Superior temporal gyrus (tissue), 1 donor: ENCODE results near the gene SLC13A5.
"Not testable (repeated sequence)": the region's sequence is repeated elsewhere in the genome, so short reads cannot be mapped to it uniquely, and the experiment has no call there.

Experiments
- DNase-seq: peaks from one replicate; pipeline ENCODE4 v3.0.0-alpha.2; 2016; ENCODE audit errors: extremely low spot score

SLC13A5 gene

DNA sequence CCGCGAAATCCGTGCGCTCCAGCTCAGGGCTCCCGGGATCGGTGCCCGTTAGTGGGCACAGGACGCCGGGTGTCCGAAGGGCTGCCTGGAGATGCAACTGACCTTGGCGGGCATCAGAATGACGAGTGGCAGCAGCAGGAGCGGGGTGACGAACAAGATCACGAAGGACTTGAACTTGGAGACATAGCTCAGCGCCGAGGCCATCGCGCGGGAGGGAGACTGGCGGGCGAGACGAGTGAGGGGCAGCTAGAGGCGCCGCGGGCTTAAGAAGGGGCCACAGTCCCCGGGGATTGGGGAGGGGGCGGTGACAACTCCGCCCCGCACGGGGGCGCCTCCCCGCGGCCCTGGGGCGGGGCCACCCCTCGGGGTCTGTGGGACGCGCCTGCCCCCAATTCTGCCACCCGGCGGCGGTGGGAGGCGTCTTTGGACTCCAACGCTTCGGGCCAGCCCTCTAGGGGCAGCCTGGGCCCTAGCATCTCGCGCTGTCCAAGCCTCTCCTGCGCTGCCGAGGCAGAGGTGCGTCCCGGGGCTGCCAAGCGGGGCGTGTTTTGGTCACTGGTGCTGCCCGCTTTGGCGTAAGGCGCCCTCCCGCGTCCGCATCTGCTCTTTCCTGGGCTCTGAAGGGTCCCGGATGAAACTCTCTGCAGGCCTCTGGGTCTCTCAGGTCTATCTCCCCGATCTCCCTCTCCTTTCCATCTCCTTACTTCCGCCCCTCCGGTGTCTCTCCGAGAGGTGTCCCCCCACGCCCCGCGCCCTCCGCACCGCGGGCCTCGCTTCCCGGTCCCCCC is at the start of gene SLC13A5:
SLC13A5 (minus strand) TSS at position 240 of the 788 bp plus-strand sequence; CDS start at position 204, 36 bp downstream.
- no peak for DNase-seq

DNA sequence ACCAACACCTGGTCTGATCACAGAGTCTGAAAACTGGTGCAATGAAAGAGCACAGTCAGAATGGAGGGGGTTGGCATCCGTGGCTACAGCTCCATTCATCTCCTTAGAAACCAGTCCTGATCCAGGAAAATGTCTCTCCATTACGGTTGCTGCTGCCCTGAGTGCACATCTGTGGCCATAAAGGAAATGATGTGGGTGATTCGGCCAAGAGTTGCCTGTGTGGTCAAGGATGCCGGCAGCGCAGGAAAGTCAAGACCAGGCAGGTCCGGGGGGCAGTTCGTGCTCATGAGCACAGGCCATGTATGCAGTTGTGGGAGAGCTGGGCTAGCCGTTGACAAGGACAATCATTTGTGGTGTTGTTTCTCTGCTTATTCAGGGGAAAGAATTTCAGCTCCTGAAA is 48.6 kb upstream of the SLC13A5 start:
- no peak for DNase-seq

DNA sequence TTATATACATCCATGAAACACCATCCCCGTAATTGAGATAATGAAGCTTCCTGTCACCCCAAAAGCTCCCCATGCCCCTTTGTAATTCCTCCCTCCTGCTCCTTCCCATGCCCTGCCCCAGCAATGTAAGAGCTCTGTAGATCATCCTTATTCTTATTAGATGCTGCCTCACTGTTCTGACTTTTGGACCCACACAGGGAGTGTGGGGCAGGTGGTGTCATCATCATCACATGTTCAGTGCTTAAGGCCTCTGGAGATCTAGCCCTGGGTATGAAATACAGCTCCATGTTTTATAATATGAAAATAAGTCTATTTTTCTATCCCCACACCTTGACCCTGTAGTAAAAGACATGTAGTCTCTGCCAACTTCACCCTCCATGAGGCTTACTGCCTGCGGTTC is 44.6 kb upstream of the SLC13A5 start:
- DNase-seq = no peak

DNA sequence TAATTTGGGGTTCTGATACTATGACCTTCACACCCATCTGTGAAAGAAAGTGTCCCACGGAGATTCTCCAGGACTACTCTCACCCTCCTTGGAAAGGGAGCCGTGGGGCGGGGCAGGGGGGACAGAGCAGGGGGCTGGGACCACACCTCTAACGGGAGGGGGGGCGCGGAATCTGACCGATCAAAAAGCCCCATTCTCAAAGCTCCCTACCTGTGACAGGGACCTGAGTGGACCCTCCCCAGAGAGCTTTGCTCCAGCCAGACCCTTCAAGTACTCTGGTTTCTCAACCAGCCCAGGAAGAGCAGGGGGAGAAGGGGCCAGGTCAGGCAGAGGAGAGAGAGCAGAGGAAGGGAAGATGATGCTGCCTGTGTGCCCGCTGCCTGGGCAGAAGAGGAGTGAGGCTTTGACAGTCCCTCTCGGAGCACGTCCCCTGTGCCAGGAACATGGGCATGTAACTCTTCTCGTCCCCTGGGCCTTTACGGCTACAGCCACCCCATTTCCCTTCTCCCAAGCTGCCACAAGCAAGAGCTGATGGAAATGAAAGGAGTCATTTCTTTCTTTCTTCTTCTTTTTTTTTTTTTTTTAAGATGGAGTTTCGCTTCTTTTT is 43.4 kb upstream of the SLC13A5 start:
- no peak for DNase-seq

DNA sequence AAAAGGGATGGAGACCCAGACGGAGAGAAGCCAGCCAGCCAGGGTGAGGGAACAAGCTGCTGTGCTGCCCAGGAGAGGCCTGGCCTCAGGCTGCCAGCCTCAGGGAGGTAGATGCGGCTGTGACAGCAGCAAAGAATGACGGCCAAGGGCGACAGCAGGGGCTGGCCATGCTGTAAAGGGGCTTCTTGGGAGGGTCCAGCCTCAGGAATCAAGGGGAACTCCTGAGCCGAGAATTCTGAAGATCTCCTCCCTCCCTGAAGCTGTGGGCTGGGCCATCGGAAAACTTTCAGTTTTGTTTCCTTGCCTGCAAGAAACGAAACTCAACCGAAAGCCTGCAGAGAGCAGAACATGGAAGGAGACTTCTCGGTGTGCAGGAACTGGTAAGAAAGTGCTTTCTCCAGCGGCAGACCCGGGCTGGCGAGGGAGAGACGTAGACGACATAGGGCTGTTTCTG is 42.6 kb upstream of the SLC13A5 start, which contains the start of gene XAF1:
XAF1 (plus strand) TSS at position 316 of the 454 bp plus-strand sequence; CDS start at position 349, 33 bp downstream.
- peak; percentile 31 for DNase-seq

DNA sequence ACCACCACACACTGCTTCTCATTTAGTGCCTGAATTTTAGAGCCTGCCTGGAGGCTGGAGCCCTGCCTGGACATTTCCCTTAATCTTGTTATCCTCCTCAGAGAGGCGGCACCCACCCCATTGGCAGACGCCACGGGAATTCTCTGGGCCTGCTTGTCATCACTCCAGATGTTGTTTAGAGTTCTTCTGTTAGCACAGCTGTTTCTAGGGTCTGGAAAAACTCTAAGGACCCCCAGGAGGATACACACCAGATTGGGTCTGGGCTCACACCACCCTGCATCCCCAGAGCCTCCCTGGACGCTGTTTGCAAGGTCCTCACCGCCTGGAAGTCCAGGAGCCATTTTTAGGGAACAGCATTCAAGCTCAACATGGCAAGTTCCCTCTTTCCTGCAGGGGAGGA is 42.1 kb upstream of the SLC13A5 start:
- no peak for DNase-seq

DNA sequence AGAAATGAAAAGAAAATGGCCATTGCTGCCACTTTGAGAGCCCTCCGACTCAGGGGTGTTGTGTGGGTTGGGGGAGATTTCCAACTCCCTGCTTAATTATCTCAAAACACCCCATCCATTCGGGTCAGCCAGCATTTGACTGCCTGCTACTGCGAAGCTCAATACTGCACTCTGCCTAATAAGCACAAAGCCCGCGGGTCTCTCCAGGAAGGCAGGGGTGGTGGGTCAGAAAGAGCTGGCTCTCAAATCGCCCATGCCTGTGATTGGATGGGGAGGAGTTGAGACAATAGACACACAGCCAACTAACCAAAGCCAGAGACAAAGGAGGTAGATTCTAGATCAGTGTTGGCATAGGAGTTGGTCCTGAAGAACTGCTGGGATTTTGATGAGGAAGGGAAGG is 40.4 kb upstream of the SLC13A5 start:
- DNase-seq = no peak

DNA sequence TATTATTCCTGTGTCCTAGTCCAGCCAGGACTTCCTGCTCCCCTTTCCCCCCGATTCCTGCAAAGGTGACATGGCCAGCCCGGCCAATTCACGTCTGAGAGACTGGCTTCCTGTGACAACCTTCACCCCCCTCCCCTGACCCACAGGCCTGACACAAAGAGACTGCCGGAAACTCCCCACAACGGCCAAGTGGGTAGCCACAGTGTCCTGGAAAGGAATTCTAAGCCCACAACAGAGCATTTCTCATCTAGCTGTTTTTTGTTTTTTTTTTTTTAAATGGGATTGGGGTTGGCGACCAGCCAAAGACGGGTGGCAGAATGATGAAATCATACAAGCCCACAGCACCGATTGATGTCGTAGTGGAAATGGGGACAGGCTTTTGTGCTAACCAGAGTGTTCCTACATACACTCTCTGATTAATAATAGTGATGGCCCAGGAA is 39.9 kb upstream of the SLC13A5 start:
- DNase-seq = no peak

DNA sequence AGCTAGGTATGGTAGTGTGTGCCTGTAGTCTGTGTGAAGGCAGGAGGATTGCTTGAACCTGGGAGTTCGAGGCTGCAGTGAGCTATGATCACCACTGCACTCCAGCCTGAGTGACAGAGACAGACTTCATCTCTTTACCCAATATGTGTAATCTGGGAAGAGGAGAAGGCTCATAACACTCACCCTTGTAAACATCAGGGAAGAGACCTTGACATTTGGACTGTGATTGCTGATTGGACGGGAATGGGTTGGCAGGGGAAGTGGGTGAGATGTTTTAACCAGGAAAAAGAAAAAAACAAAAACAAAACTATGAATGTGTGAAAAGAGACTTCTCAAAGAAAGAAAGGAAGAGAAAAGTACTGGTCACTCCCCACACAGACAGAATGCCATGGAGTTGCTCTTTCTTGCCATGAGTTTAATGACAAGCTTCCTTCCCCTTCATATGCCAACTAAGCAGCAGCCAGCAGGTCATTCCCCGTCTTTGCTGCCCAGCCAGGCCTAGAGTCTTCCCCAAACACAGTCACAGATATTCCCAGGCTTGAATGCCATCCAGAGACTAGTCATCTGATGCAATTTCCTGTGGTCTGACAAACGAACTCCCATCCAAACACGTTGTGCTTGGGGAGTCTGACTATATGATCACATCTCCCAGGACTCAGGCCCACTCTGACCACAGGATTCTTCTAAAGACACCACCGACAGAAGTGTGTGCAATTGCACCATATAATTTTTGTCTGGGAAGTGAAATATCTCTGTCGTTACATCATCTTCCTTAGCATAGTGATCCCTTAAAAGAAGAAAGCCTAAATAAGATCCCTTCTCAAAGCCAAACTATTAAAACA is 39.1 kb upstream of the SLC13A5 start:
- peak; percentile 9 for DNase-seq

DNA sequence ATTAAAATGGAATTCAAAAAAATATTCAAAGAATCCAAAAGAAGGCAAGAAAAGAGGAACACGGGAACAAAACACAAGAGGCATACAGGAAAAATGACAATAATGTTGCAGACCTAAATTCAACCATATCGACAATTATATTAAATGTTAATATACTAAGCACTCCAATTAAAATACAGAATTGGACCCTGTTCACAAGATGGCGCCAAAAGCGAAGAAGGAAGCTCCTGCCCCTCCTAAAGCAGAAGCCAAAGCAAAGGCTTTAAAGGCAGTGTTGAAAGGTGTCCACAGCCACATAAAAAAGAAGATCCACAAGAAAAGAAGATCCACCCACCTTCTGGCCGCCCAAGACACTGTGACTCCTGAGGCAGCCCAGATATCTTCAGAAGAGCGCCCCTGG is 36.4 kb upstream of the SLC13A5 start:
- DNase-seq = no peak

DNA sequence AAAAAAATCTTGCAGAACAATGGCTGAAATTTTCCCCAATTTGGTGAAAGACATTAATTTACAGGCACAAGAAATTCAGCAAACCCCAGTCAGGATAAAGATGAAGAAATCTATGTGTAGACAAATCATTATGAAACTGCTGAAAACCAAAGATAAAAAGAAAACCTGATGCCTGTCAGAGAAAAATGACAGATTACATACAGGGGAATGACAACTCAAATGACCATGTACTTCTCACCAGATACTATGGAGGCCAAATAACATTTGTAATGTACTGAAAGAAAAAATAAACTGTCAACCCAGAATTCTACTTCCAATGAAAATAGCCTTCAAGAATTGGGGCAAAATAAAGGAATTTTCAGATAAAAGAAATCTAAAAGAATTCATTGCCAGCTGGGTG is 35.4 kb upstream of the SLC13A5 start:
- no peak for DNase-seq

DNA sequence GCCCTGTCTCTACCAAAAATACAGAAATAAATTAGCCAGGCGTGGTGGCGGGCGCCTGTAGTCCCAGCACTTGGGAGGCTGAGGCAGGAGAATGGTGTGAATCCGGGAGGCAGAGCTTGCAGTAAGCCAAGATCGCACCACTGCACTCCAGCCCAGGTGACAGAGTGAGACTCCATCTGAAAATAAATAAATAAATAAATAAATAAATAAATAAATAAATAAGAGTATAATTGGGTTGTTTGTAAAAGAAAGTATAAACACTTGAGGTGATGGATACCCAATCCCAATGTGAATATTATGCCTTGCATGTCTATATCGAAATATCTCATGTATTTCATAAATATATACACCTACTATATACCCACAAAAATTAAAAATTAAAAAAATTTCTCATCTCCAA is 33.5 kb upstream of the SLC13A5 start:
- DNase-seq = not testable (repeated sequence)

DNA sequence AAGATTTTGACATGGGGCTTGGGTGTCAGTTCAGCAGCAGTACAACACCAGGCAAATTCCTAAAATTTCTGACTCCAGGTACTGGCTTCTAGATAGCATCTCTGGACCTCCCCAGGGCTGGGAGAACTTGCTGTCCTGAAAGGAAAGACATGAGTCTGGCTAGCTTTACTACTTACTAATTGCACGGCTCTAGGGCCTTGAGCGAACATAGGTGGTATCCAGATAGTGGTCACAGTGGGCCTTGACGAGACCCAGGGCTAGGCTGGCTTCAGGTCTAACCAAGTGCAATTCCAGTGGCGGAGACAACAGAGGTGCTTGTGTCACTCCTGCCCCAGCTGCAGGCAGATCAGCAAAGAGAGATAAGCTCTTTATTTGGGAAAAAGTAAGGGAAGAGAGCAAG is 16.4 kb upstream of the SLC13A5 start:
- no peak for DNase-seq

DNA sequence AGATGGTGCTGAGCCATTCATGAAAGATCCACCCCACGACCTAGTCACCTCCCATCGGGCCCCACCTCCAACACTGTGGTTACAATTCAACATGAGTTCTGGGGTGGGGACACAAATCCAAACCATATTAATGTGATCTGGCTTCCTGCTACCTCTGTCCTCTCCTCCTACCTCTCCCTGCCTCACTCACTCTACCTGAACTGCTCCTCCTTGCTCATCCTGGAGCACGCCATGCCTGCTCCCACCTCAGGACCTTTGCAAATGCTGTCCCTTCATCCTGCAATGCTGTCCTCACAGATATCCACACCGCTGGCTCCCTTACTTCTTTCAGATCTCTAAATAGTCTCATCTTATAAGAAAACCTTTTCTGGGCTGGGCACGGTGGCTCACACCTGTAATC is 10.8 kb upstream of the SLC13A5 start:
- DNase-seq = no peak

DNA sequence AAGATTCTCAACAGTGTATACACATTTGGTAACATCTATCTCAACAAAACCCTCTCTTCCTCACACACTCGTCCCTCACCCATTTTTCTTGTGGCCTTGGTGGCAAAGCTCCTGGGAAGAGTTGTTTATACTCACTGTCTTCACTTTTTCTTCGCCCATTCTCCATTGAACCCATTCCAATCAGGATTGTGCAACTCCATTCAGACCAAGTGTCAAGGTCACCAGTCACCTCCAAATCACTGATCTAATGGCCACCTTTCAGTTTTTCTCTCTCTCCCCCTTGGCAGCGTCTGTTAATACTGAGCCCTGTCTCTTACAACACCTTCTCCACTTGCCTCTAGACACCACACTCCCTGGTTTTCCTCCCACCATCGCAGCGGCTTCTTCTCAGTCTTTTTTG is 8.6 kb upstream of the SLC13A5 start:
- peak; percentile 22 for DNase-seq

DNA sequence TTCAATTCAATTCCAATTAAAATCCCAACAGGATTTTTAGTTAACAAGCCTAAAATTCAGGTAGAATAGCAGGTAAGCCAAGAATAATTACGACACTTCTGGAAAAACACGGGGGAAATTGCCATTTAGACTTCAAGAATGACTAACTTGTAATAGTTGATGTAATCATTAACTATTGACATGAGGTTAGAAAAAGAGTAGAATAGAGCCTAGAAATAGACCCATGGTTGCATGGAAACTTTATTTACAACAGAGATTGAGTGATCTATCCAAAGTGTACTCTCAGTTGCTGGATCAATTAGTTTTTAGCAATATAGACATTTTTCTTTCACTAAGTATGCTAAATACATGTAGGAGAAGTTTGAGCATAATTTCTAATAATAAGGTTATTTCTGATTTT is 3.6 kb upstream of the SLC13A5 start:
- no peak for DNase-seq

DNA sequence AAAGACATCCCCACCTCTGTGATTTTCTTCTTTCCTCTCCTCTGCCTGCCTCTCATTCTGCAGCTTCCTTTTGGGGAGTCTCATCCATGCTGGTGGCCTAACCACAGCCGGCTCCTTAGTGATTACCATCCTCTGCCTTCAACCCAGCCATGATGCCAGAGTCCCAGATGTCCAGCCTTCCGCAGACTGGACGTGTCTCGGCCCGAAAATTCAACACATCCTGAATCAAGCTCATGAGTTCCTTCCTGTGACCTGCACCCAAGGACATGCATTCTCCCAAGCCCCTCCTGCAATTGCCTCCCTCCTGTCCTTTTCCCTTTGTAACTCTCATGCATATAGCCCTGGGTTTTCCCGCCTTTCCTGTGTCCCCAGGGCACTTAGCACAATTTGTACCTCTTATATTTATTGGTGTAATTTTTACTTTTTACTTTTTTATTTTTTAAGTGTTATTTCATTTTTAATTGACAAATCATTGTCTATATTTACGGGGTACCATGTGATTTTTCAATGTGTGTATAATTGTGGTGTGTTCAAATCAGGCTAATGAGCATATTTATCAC is 1.2 kb upstream of the SLC13A5 start:
- no peak for DNase-seq

DNA sequence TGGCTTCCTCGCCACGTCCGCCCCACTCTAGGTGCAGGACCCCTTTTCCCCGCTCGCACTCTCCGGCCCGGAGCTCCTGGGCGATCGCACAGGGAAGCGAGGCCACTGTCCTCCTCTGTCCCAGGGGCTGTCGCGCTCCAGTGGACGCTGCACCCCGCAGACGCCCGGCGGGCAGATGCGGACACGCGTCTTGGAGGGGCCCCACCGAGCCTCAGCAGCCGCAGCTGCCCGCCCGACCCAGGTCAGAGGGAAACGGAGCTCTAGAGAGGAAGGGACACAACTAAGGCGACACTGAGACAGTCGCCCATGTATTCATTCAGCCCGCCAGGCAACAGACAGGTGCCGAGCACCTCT is 726 bp upstream of the SLC13A5 start:
- DNase-seq = no peak

DNA sequence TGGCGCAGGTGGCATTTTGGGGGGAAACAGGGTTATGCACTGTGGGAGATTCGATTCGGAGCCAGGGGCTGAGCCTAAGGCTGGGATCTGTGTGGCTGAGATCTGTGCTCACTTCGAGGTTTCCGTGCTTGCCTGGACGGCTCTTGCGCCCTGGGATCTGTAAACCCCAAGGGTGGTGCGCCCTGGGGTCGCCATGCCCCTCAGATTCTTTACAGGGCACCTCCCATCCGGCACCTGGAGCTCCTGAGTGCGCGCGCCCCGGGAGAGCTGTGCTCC is 377 bp downstream of the SLC13A5 start:
- DNase-seq = no peak

DNA sequence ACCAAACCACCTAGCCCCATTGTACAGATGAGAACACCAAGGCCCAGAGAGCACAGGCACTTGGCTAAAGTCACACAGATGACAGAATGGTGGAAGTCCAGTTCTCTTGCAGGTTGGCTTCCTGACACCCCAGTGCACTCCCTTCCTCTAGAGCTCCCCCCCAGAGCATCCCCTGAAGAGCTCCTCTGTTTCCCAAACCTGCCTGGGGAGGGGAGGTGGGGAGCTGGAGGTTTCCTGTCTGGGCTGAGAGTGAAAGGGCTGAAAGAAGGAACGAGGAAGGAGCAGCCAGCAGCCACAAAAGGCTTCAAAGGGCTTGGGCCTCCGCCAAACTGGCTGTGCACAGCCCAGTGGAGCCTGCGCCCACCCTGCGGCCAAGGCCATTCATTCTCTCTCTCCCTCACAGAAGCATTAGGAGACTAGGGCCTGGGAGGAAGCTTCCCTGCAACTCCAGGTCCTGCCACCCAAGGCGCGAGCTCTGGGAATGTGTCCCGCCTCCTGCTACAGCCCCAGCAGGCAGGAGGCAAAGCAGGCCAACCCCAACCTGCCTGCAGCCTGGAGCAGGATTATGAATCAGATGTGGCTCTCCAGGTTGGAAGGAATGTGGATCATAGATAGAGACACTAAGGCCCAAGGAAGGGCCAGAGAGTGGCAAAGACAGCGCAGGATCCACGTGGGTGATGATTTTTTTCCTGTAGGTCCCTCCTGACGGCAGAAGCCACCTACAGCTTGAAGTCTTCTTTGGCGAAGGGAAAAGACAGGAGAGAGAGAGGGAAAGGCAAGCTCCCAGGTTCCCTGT is 913 bp downstream of the SLC13A5 start:
- DNase-seq = no peak

DNA sequence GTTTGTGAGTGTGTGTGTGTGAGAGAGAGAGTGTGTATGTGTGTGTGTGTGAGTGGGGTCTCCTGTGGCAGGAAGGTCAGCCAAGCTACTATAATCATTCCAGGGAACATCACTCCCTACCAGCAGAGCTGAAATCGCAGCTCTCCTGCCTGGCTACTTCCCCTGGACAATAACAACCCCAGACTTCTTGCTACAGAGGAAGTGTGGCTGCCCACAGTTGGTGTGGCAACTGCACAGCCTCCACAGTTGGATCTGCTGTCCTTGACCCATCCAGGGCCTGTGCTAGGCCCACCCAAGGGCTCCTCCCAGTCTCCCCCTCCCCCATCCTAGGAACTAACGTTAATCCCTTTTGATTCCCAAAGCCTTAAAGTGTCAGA is 1.5 kb downstream of the SLC13A5 start:
- DNase-seq = no peak
